B cell (primary cell): ENCODE results near the gene DAW1. TPM values are rescaled to one million over a fixed set of nuclear protein-coding genes. Genes with fewer than 3 reads are reported as not detected.

Source experiments
- ATAC-seq: fragments of 200-7000 bp; cut with Tn5 transposase; one replicate; pipeline ENCODE4 v1.10.0; 2021; ENCODE audit warnings: low read depth, mild to moderate bottlenecking, moderate number of reproducible peaks, moderate library complexity
- CTCF ChIA-PET: fragments of 350-600 bp; sonication (Branson Sonifier 250); formaldehyde crosslinking; loops from one replicate; lab custom pipeline; 2021; ENCODE audit warnings: antibody characterized with exemption, inconsistent platforms; lab: Charles Lee
- POLR2A ChIA-PET: fragments of 350-600 bp; sonication (Branson Sonifier 250); formaldehyde crosslinking; loops from one replicate; lab custom pipeline; 2021; ENCODE audit warnings: antibody characterized with exemption; lab: Charles Lee
- DNase-seq: peaks from one replicate; pipeline ENCODE4 v3.0.0; 2013
- H2AFZ ChIP-seq: 2 replicates; pipeline ENCODE4 v1.6.1; 2012; ENCODE audit warnings: mild to moderate bottlenecking, low read depth, low read length; ENCODE audit not compliant: insufficient read depth, poor library complexity, severe bottlenecking
- H3K27ac ChIP-seq, 2 donors: 1 replicate in 1 of 2; 2 replicates in 1 of 2; pipeline ENCODE4 v1.5.1; 2012 to 2013; ENCODE audit warnings: low read length in 2 of 2, mild to moderate bottlenecking in 2 of 2, moderate library complexity in 1 of 2
- H3K27me3 ChIP-seq, 4 experiments: fragments of 200-600 bp in 1 of 4; sonication (generic) in 1 of 4; replicated peaks in 1 of 4; 1 replicate in 2 of 4; 2 replicates in 2 of 4; pipeline versions ENCODE4 v1.6.1 to v1.7.0; 2013 to 2016; ENCODE audit warnings: low read length in 3 of 4, mild to moderate bottlenecking in 2 of 4, mixed read lengths in 1 of 4, moderate library complexity in 1 of 4; ENCODE audit not compliant: insufficient read depth in 4 of 4, control insufficient read depth in 3 of 4; ENCODE audit errors: control extremely low read depth in 1 of 4
- H3K36me3 ChIP-seq, 2 experiments: replicated peaks in 1 of 2; 1 replicate in 1 of 2; 2 replicates in 1 of 2; pipeline versions ENCODE4 v1.6.1 to v1.7.1; 2013; ENCODE audit warnings: low read length in 1 of 2; ENCODE audit not compliant: insufficient read depth in 2 of 2, control insufficient read depth in 1 of 2; ENCODE audit errors: control extremely low read depth in 1 of 2, extremely low read depth in 1 of 2
- H3K4me1 ChIP-seq, 2 donors: fragments of 200-600 bp in 1 of 2; sonication (generic) in 1 of 2; 1 replicate in 1 of 2; 2 replicates in 1 of 2; pipeline versions ENCODE4 v1.5.1 to v1.6.1; 2013 to 2017; ENCODE audit warnings: low read length in 2 of 2; ENCODE audit not compliant: control insufficient read depth in 2 of 2, insufficient read depth in 2 of 2
- H3K4me2 ChIP-seq: replicated peaks from 2 replicates; pipeline ENCODE3; 2012; ENCODE audit warnings: mild to moderate bottlenecking, low read depth, low read length; ENCODE audit not compliant: poor library complexity, severe bottlenecking
- H3K4me3 ChIP-seq, 5 experiments: fragments of 200-600 bp in 1 of 5; sonication (generic) in 1 of 5; 1 replicate in 3 of 5; 2 replicates in 2 of 5; pipeline versions ENCODE4 v1.5.1 to v1.7.0; 2011 to 2016; ENCODE audit warnings: low read length in 4 of 5, mild to moderate bottlenecking in 4 of 5, low read depth in 2 of 5, control low read depth in 1 of 5, moderate library complexity in 1 of 5; ENCODE audit not compliant: insufficient read depth in 1 of 5; ENCODE audit errors: control extremely low read depth in 1 of 5, extremely low read depth in 1 of 5
- H3K79me2 ChIP-seq: fragments of 200-600 bp; sonication (generic); one replicate; pipeline ENCODE4 v1.6.0; 2016; ENCODE audit warnings: low read length; ENCODE audit not compliant: control insufficient read depth, insufficient read depth
- H3K9ac ChIP-seq: fragments of 200-600 bp; sonication (generic); 2 replicates; pipeline ENCODE4 v1.6.1; 2017; ENCODE audit warnings: mild to moderate bottlenecking, low read length, moderate library complexity
- H3K9me3 ChIP-seq, 3 donors: one replicate each; pipeline versions ENCODE4 v1.6.1 to v1.7.1; 2013; ENCODE audit warnings: low read length in 2 of 3; ENCODE audit not compliant: control insufficient read depth in 2 of 3, insufficient read depth in 1 of 3; ENCODE audit errors: control extremely low read depth in 1 of 3
- H4K20me1 ChIP-seq: 2 replicates; pipeline ENCODE4 v1.6.0; 2012; ENCODE audit warnings: mild to moderate bottlenecking, low read length; ENCODE audit not compliant: insufficient read depth, control insufficient read depth, poor library complexity, severe bottlenecking
- H3K27ac Mint-ChIP-seq: one replicate; pipeline ENCODE4 v1.8.0; 2021; ENCODE audit warnings: mixed read lengths
- H3K27me3 Mint-ChIP-seq: one replicate; pipeline ENCODE4 v1.8.0; 2021; ENCODE audit warnings: mixed read lengths
- H3K4me1 Mint-ChIP-seq: one replicate; pipeline ENCODE4 v1.8.0; 2021; ENCODE audit warnings: mixed read lengths
- H3K4me3 Mint-ChIP-seq: one replicate; pipeline ENCODE4 v1.8.0; 2021; ENCODE audit warnings: mixed read lengths
- H3K9me3 Mint-ChIP-seq: one replicate; pipeline ENCODE4 v1.8.0; 2022; ENCODE audit warnings: mixed read lengths; ENCODE audit not compliant: insufficient read depth
- CTCF ChIP-seq: fragments of 200-600 bp; IDR thresholded peaks from one replicate; pipeline ENCODE4 v1.8.0; 2022; ENCODE audit warnings: antibody characterized with exemption, mild to moderate bottlenecking
- EZH2 ChIP-seq: IDR thresholded peaks from 2 replicates; pipeline ENCODE4 v1.6.1; 2012; ENCODE audit warnings: borderline replicate concordance, low read depth, mild to moderate bottlenecking, moderate library complexity, low read length; ENCODE audit not compliant: insufficient read depth, poor library complexity, severe bottlenecking
- WGBS: methylation state at CpG from one replicate; pipeline ENCODE4 v1.1.5; 2013; ENCODE audit warnings: missing lambda C conversion rate; ENCODE audit not compliant: insufficient coverage; 5-methylcytosine and 5-hydroxymethylcytosine counted together
- intact Hi-C: fragments of 100-400 bp; cut with micrococcal nuclease; formaldehyde crosslinking; loops from one replicate; pipeline ENCODE4 v1.10.0; 2022
- polyA plus RNA-seq: library from polyadenylated mRNA; depleted of rRNA; stranded (reverse); fragments of >200 nt; gene quantifications from 2 replicates; pipeline ENCODE4 v1.2.3, GENCODE V29; 2012
- total RNA-seq, 2 donors: library from RNA; stranded (reverse); fragments of 120-200 nt in 1 of 2; gene quantifications; 1 replicate in 1 of 2; 2 replicates in 1 of 2; pipeline versions ENCODE4 v1.2.3 to v1.2.4, GENCODE V29; 2013 to 2022

The DAW1 gene
- total and polyA plus RNA-seq, 2 donors (not counting 1 experiment from before 2014, with no cell fraction given) = not detected

- Histone ChIP-seq H3K79me2 (no peaks in the 10 kb centered on the region), H3K4me2 (no peak overlapping the region), H2AFZ (no peak overlapping the region), H3K27me3 (no peaks in the 10 kb centered on the region), H3K9me3 (peaks cover 0 to 3% (median 0%) of the 10 kb centered on the region in 3 donors), H3K4me3 (no peak overlapping the region), H3K9ac (no peak overlapping the region), H3K4me1 (no peaks in the 10 kb centered on the region), H3K36me3 (no peaks in the 10 kb centered on the region), H4K20me1 (no peaks in the 10 kb centered on the region), H3K27ac (no peak overlapping the region)
- no peak for DNase-seq
- ChIA-PET CTCF (no interaction called here), POLR2A (no interaction called here)
- Mint-ChIP-seq H3K27me3 (peaks cover 12% of the 10 kb centered on the region), H3K9me3 (no peaks in the 10 kb centered on the region), H3K27ac (no peak overlapping the region), H3K4me3 (no peak overlapping the region), H3K4me1 (no peaks in the 10 kb centered on the region)
- no CpG with 5 or more reads among the region's 2 CpGs for WGBS
- no peak for TF ChIP-seq EZH2
- TF ChIP-seq CTCF = no peak
- ATAC-seq = no peak
- intact Hi-C loops = no loop called here
Measured at GRCh38 chr2:227823922-227824321, 47.5 kb upstream of the DAW1 start.

- no peak overlapping the region for H3K4me2 ChIP-seq
- H3K79me2 ChIP-seq = no peaks in the 10 kb centered on the region
- 94% methylated on average over 3 of the region's 7 CpGs for WGBS
- no peak overlapping the region for H2AFZ ChIP-seq
- no peak overlapping the region for H3K9ac ChIP-seq
- CTCF ChIA-PET = no interaction called here
- no peaks in the 10 kb centered on the region for H3K9me3 Mint-ChIP-seq
- intact Hi-C loops = no loop called here
- H3K4me3 ChIP-seq = no peak overlapping the region
- H3K27me3 ChIP-seq = no peaks in the 10 kb centered on the region
- H3K27me3 Mint-ChIP-seq = peaks cover 12% of the 10 kb centered on the region
- no peaks in the 10 kb centered on the region for H3K4me1 ChIP-seq
- no peak overlapping the region for H3K27ac ChIP-seq
- TF ChIP-seq CTCF = no peak
- no peak for TF ChIP-seq EZH2
- H3K36me3 ChIP-seq = no peaks in the 10 kb centered on the region
- H3K4me3 Mint-ChIP-seq = no peak overlapping the region
- no peak overlapping the region for H3K27ac Mint-ChIP-seq
- peaks cover 0 to 3% (median 0%) of the 10 kb centered on the region in 3 donors for H3K9me3 ChIP-seq
- POLR2A ChIA-PET = no interaction called here
- no peak for DNase-seq
- no peaks in the 10 kb centered on the region for H4K20me1 ChIP-seq
- no peak for ATAC-seq
- no peaks in the 10 kb centered on the region for H3K4me1 Mint-ChIP-seq
Measured at GRCh38 chr2:227824711-227825110, 46.7 kb upstream of the DAW1 start.
